Raji (cell line): ENCODE measurements around the gene SLIT1.

Experiments used
- POLR2A ChIP-seq: IDR thresholded peaks from 2 replicates; pipeline ENCODE4 v1.6.1; 2011; ENCODE audit warnings: low read depth, low read length, control low read depth; ENCODE audit not compliant: insufficient read depth

The SLIT1 gene

GRCh38 chr10:96984541-96985131 is 201.1 kb downstream of the SLIT1 start:
- TF ChIP-seq POLR2A: no peak

- TF ChIP-seq POLR2A: no peak
These were observed 203.4 kb downstream of the SLIT1 start for GRCh38 chr10:96982149-96982930.

- no peak for TF ChIP-seq POLR2A
These were observed 207.1 kb downstream of the SLIT1 start for GRCh38 chr10:96978621-96979154.

- TF ChIP-seq POLR2A: no peak
These were observed 210.6 kb downstream of the SLIT1 start for GRCh38 chr10:96975136-96975535.

- TF ChIP-seq POLR2A: no peak
These were observed 211.7 kb downstream of the SLIT1 start for GRCh38 chr10:96973809-96974747.

- TF ChIP-seq POLR2A: no peak
These were observed 213.5 kb downstream of the SLIT1 start for GRCh38 chr10:96972264-96972663.

- no peak for TF ChIP-seq POLR2A
These were observed 214.4 kb downstream of the SLIT1 start for GRCh38 chr10:96971324-96971723.

GRCh38 chr10:96968682-96969423 is 216.9 kb downstream of the SLIT1 start:
- TF ChIP-seq POLR2A: no peak

- no peak for TF ChIP-seq POLR2A
These were observed 217.9 kb downstream of the SLIT1 start for GRCh38 chr10:96967847-96968246.

- TF ChIP-seq POLR2A: no peak
These were observed 221.6 kb downstream of the SLIT1 start for GRCh38 chr10:96964131-96964530.

- no peak for TF ChIP-seq POLR2A
These were observed 224.9 kb downstream of the SLIT1 start for GRCh38 chr10:96960872-96961271.

GRCh38 chr10:96959733-96960132 is 226.0 kb downstream of the SLIT1 start:
- TF ChIP-seq POLR2A: no peak

GRCh38 chr10:96958071-96958470 is 227.7 kb downstream of the SLIT1 start:
- TF ChIP-seq POLR2A: no peak

GRCh38 chr10:96955794-96956193 is 230.0 kb downstream of the SLIT1 start:
- no peak for TF ChIP-seq POLR2A

- no peak for TF ChIP-seq POLR2A
These were observed 233.8 kb downstream of the SLIT1 start for GRCh38 chr10:96951954-96952353.
